GM12878 (cell line): ENCODE data around the gene KCNK7. TPM values are rescaled to one million over a fixed set of nuclear protein-coding genes. Genes with fewer than 3 reads are reported as not detected.

Source experiments
- ZNF687 ChIP-seq: fragments of 450-650 bp; IDR thresholded peaks from 2 replicates; pipeline ENCODE4 v1.6.1; 2017; ENCODE audit warnings: mild to moderate bottlenecking, moderate library complexity
- polyA plus RNA-seq, 11 experiments: library from polyadenylated mRNA; depleted of rRNA in 4 of 11; unstranded in 6 of 11; stranded (reverse) in 5 of 11; fragments of >200 nt; fragmentation: Nextera tagmentation in 4 of 11; fragmentation: Illumina TruSeq in 1 of 11; extraction: Ambion mirVana in 4 of 11; extraction: Trizol in 1 of 11; gene quantifications; 1 replicate in 1 of 11; 2 replicates in 10 of 11; pipeline versions ENCODE4 v1.2.1 to v1.2.3, GENCODE V29; 2011 to 2016; ENCODE audit warnings: inconsistent platforms in 2 of 11, missing spikeins in 2 of 11, low read depth in 1 of 11
- total RNA-seq, 4 experiments: library from RNA; depleted of rRNA in 3 of 4; stranded (reverse); fragments of >200 nt in 3 of 4; fragmentation: Illumina TruSeq in 1 of 4; extraction: Trizol in 1 of 4; gene quantifications; 2 replicates each; pipeline versions ENCODE4 v1.2.1 to v1.2.3, GENCODE V29; 2013 to 2021
- TF ChIP-seq, protein P1 (sequence below): IDR thresholded peaks from 2 replicates; pipeline ENCODE4 v1.6.1; 2011; ENCODE audit warnings: mild to moderate bottlenecking, low read depth, low read length, moderate library complexity; ENCODE audit not compliant: insufficient replicate concordance

Gene KCNK7
- total and polyA plus RNA-seq, 10 of the 15 experiments (the other 5 are each of a cell fraction or from before 2014, with no cell fraction given), result 0.11 to 0.54 (median 0.23) TPM; not detected in 7

- peak; percentile 88; the same call in 1 of the 2 replicates for TF ChIP-seq ZNF687
- TF ChIP-seq, protein P1, sequence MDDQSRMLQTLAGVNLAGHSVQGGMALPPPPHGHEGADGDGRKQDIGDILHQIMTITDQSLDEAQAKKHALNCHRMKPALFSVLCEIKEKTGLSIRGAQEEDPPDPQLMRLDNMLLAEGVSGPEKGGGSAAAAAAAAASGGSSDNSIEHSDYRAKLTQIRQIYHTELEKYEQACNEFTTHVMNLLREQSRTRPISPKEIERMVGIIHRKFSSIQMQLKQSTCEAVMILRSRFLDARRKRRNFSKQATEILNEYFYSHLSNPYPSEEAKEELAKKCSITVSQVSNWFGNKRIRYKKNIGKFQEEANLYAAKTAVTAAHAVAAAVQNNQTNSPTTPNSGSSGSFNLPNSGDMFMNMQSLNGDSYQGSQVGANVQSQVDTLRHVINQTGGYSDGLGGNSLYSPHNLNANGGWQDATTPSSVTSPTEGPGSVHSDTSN, result no peak
These were observed 26.2 kb downstream of the KCNK7 start (continued) for GRCh38 chr11:65569164-65569972.
